Measurements from ENCODE around the gene SGCD. TPM values are rescaled to one million over a fixed set of nuclear protein-coding genes. Genes with fewer than 3 reads are reported as not detected.

Gene SGCD
- total and polyA plus RNA-seq, 11 donors = 17.4 to 150 (median 76.9) TPM

GRCh38 chr5:156312897-156313694 is 13.9 kb upstream of the SGCD start:
- Histone ChIP-seq H3K4me3 (no peak overlapping the region), H3K36me3 (no peaks in the 10 kb centered on the region), H3K27me3 (no peaks in the 10 kb centered on the region), H3K27ac (no peak overlapping the region), H3K9me3 (peaks cover 0 to 8% (median 0%) of the 10 kb centered on the region in 12 donors), H3K4me1 (peaks cover 0 to 6% (median 0%) of the 10 kb centered on the region in 12 donors)
- TF ChIP-seq CTCF (IDR thresholded peaks at IDR 0.05) (no peak), POLR2A (IDR thresholded peaks at IDR 0.05) (no peak)
- ATAC-seq (peak in 3 of 4 donors; percentile 45 to 67 (median 47)), DNase-seq (no peak)
- intact Hi-C loops (cut with DNase I) = loop anchor here in 1 of 10 donors (5.0 kb wide), 1 partner anchor 36 kb away; no protein-coding TSS in a partner anchor
- 47 to 56% (median 52%) methylated on average over 2 of the region's 2 CpGs for WGBS, 4 donors

- intact Hi-C loops (cut with DNase I) = loop anchor here in 1 of 10 donors (5.0 kb wide), 1 partner anchor 37 kb away; no protein-coding TSS in a partner anchor
- DNase-seq (no peak), ATAC-seq (no peak)
- H3K27me3 ChIP-seq = no peaks in the 10 kb centered on the region
- no peaks in the 10 kb centered on the region for H3K36me3 ChIP-seq
- peaks cover 0 to 6% (median 0%) of the 10 kb centered on the region in 12 donors for H3K4me1 ChIP-seq
- TF ChIP-seq POLR2A (IDR thresholded peaks at IDR 0.05) (no peak), CTCF (IDR thresholded peaks at IDR 0.05) (no peak)
- 67 to 76% (median 70%) methylated on average over 1 of the region's 1 CpG for WGBS, 4 donors
- H3K27ac ChIP-seq = no peak overlapping the region
- no peak overlapping the region for H3K4me3 ChIP-seq
- H3K9me3 ChIP-seq = peaks cover 0 to 8% (median 0%) of the 10 kb centered on the region in 12 donors
These were observed 12.5 kb upstream of the SGCD start for GRCh38 chr5:156314416-156314815.

GRCh38 chr5:156322666-156323065 is 4.3 kb upstream of the SGCD start:
- Histone ChIP-seq H3K36me3 (no peaks in the 10 kb centered on the region), H3K4me3 (no peak overlapping the region), H3K27ac (no peak overlapping the region), H3K27me3 (no peaks in the 10 kb centered on the region), H3K9me3 (no peaks in the 10 kb centered on the region), H3K4me1 (peaks cover 0 to 18% (median 7%) of the 10 kb centered on the region in 12 donors)
- ATAC-seq (no peak), DNase-seq (no peak)
- TF ChIP-seq POLR2A (IDR thresholded peaks at IDR 0.05) (no peak), CTCF (IDR thresholded peaks at IDR 0.05) (no peak)
- intact Hi-C loops (cut with DNase I) = loop anchor here in 4 of 10 donors (10.0 kb wide), 4 partner anchors 262 to 492 kb away; no protein-coding TSS in a partner anchor

GRCh38 chr5:156327296-156327695 is 332 bp downstream of the SGCD start:
- ATAC-seq (peak in 3 of 4 donors; percentile 5 to 12 (median 11)), DNase-seq (no peak)
- Histone ChIP-seq H3K27me3 (no peaks in the 10 kb centered on the region), H3K4me3 (peak overlapping the region; percentile 1 to 71 (median 56)), H3K4me1 (peaks cover 0 to 40% (median 9%) of the 10 kb centered on the region in 12 donors), H3K27ac (peak overlapping the region; percentile 55 to 90 (median 78)), H3K9me3 (no peaks in the 10 kb centered on the region), H3K36me3 (peaks cover 0 to 13% (median 0%) of the 10 kb centered on the region in 9 donors)
- WGBS, 4 donors = 3 to 16% (median 11%) methylated on average over 6 of the region's 6 CpGs
- intact Hi-C loops (cut with DNase I) = loop anchor here in 5 of 10 donors (2.0 to 10.0 kb wide), 10 partner anchors 55 to 595 kb away; no protein-coding TSS in a partner anchor
- TF ChIP-seq POLR2A (IDR thresholded peaks at IDR 0.05) (no peak), CTCF (IDR thresholded peaks at IDR 0.05) (no peak)

Measured in heart left ventricle (tissue), 16 donors.